ENCODE data around the gene MRPL23.

MRPL23 gene

GRCh38 chr11:1963864-1964263, 16.7 kb downstream of the MRPL23 start:
- no peak for TF ChIP-seq CTCF (IDR thresholded peaks at IDR 0.05)
- no peaks in the 10 kb centered on the region for H3K9me3 ChIP-seq
- H3K27ac ChIP-seq, result no peak overlapping the region
- no peaks in the 10 kb centered on the region for H3K27me3 ChIP-seq
- no peak overlapping the region for H3K4me3 ChIP-seq (ENCODE audit: low read depth in 1 of 2, low read length in 1 of 2)
- H3K4me1 ChIP-seq (ENCODE audit: control insufficient read depth in 1 of 2, insufficient read depth in 1 of 2, low read depth in 1 of 2, low read length in 1 of 2), result no peaks in the 10 kb centered on the region
- H3K36me3 ChIP-seq, result no peaks in the 10 kb centered on the region

GRCh38 chr11:1964348-1964747, 17.2 kb downstream of the MRPL23 start:
- TF ChIP-seq CTCF (IDR thresholded peaks at IDR 0.05), result no peak
- H3K4me3 ChIP-seq (ENCODE audit: low read depth in 1 of 2, low read length in 1 of 2), result no peak overlapping the region

GRCh38 chr11:1964955-1965354, 17.8 kb downstream of the MRPL23 start:
- Histone ChIP-seq H3K27ac (no peak overlapping the region), H3K4me1 (ENCODE audit: control insufficient read depth in 1 of 2, insufficient read depth in 1 of 2, low read depth in 1 of 2, low read length in 1 of 2) (no peaks in the 10 kb centered on the region), H3K9me3 (no peaks in the 10 kb centered on the region), H3K36me3 (no peaks in the 10 kb centered on the region), H3K4me3 (ENCODE audit: low read depth in 1 of 2, low read length in 1 of 2) (no peak overlapping the region), H3K27me3 (no peaks in the 10 kb centered on the region)
- TF ChIP-seq CTCF (IDR thresholded peaks at IDR 0.05), result no peak

More at GRCh38 chr11:1964348-1964747, 17.2 kb downstream of the MRPL23 start:
- Histone ChIP-seq H3K36me3 (no peaks in the 10 kb centered on the region), H3K4me1 (ENCODE audit: control insufficient read depth in 1 of 2, insufficient read depth in 1 of 2, low read depth in 1 of 2, low read length in 1 of 2) (no peaks in the 10 kb centered on the region), H3K9me3 (no peaks in the 10 kb centered on the region), H3K27ac (no peak overlapping the region), H3K27me3 (no peaks in the 10 kb centered on the region)

DNA sequence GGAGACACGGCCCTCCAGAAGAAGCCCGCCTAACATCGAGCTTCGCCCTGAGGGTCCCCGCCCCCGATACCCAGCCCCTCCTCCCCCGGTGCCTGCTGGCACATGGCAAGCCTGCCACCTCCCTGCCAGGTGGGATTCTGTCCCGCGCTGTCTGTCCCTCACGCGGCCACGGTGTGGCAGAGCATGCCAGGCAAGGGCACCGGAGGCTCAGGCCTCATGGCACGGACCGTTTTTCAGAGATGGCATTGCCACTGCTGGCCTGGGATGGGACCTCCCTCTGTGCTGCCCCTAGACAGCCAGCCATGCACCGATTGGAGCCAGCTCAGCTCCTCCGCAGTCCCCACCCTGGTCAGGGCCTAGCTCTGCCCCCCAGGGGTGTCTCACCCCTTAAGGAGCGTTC, 19.4 kb downstream of the MRPL23 start:
- Histone ChIP-seq H3K4me3 (ENCODE audit: low read depth in 1 of 2, low read length in 1 of 2) (no peak overlapping the region), H3K36me3 (no peaks in the 10 kb centered on the region), H3K27ac (no peak overlapping the region), H3K27me3 (no peaks in the 10 kb centered on the region), H3K9me3 (no peaks in the 10 kb centered on the region), H3K4me1 (ENCODE audit: control insufficient read depth in 1 of 2, insufficient read depth in 1 of 2, low read depth in 1 of 2, low read length in 1 of 2) (no peaks in the 10 kb centered on the region)
- no peak for TF ChIP-seq CTCF (IDR thresholded peaks at IDR 0.05)

DNA sequence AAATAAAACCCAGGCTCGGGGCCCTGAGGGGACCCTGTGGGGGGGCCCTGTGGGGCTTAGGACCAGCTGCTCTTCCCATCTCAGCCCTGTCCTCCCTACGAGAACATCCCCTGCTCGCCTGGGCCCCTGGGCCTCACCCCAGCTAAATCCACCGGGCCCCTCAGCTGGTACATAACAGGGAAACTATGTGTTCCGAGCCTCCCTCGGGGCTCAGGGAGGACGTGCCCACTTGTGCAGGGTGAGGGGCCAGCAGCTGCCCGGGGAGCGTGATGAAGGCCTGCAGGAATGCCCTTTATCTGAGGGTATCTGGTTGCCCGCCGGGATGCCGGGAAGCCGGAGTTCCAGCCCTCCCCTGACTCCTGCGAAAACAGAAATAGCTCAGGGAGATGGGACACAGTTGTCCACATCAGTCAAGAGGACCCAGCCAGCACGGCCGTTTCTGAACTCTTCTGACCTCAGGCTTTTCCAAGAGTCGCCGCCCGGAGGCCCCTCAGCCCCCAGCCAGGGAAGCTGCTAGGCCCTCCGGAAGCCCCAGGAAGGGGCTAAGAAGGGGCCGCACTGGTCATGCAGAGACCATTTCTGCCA, 20.6 kb downstream of the MRPL23 start:
- no peaks in the 10 kb centered on the region for H3K9me3 ChIP-seq
- no peak for TF ChIP-seq CTCF (IDR thresholded peaks at IDR 0.05)
- no peaks in the 10 kb centered on the region for H3K4me1 ChIP-seq (ENCODE audit: control insufficient read depth in 1 of 2, insufficient read depth in 1 of 2, low read depth in 1 of 2, low read length in 1 of 2)
- no peak overlapping the region for H3K27ac ChIP-seq
- H3K4me3 ChIP-seq (ENCODE audit: low read depth in 1 of 2, low read length in 1 of 2), result no peak overlapping the region
- no peaks in the 10 kb centered on the region for H3K27me3 ChIP-seq
- no peaks in the 10 kb centered on the region for H3K36me3 ChIP-seq

All from neutrophil (primary cell).